ENCODE results near the gene REPS2. TPM values are rescaled to one million over a fixed set of nuclear protein-coding genes. Genes with fewer than 3 reads are reported as not detected.
"Not testable (repeated sequence)": the region's sequence is repeated elsewhere in the genome, so short reads cannot be mapped to it uniquely, and the experiment has no call there.

The REPS2 gene
- total RNA-seq, 1 donor from 2014 or later = 1.2 TPM

DNA sequence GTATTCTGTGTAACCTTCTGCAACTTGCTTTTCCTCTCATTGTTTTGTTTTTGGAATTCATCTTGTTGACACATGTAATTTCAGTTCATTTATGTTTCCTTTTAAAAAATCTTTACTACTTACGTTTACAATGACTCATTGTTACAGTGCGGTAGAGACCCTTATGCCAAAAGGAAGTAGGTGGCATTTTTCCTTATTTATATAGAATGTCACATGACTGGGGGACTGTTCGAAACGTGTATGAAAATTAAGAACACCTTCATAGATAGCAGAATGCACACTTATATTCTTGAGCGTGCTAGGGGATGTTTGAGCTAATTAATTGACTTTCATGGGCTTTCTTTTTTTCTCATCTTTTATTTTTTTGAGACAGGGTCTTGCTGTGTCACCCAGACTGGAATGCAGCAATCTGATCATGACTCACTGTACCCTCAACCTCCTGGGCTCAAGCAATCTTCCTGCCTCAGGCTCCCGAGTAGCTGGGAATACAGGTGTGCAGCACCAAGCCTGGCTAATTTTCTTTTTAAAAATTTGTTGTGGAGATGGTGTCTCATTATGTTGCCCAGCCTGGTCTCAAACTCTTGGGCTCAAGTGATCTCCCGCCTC, 7.3 kb downstream of the REPS2 start:
- no peak overlapping the region for H3K4me3 Mint-ChIP-seq (ENCODE audit: unreplicated experiment)
- Histone ChIP-seq H3K36me3 (ENCODE audit: insufficient read depth, low read length) (no peaks in the 10 kb centered on the region), H3K4me3 (ENCODE audit: insufficient read depth, low read depth, low read length) (no peak overlapping the region), H3K4me2 (ENCODE audit: low read length) (peak overlapping the region; percentile 35), H3K27ac (ENCODE audit: low read depth, low read length) (no peak overlapping the region), H2AFZ (ENCODE audit: low read depth, low read length) (no peak overlapping the region), H3K79me2 (ENCODE audit: insufficient read depth, low read length) (no peaks in the 10 kb centered on the region), H3K27me3 (ENCODE audit: insufficient read depth, low read length) (no peaks in the 10 kb centered on the region), H4K20me1 (ENCODE audit: insufficient read depth, low read length) (no peaks in the 10 kb centered on the region), H3K9me3 (ENCODE audit: insufficient read depth, low read depth, low read length) (no peaks in the 10 kb centered on the region), H3K9ac (ENCODE audit: low read length) (no peak overlapping the region), H3K4me1 (ENCODE audit: insufficient read depth, low read length) (peaks cover 8% of the 10 kb centered on the region)
- H3K4me1 Mint-ChIP-seq (ENCODE audit: low read depth, unreplicated experiment) = peaks cover 4% of the 10 kb centered on the region
- FAIRE-seq = peak; percentile 68
- TF ChIP-seq, protein P1, sequence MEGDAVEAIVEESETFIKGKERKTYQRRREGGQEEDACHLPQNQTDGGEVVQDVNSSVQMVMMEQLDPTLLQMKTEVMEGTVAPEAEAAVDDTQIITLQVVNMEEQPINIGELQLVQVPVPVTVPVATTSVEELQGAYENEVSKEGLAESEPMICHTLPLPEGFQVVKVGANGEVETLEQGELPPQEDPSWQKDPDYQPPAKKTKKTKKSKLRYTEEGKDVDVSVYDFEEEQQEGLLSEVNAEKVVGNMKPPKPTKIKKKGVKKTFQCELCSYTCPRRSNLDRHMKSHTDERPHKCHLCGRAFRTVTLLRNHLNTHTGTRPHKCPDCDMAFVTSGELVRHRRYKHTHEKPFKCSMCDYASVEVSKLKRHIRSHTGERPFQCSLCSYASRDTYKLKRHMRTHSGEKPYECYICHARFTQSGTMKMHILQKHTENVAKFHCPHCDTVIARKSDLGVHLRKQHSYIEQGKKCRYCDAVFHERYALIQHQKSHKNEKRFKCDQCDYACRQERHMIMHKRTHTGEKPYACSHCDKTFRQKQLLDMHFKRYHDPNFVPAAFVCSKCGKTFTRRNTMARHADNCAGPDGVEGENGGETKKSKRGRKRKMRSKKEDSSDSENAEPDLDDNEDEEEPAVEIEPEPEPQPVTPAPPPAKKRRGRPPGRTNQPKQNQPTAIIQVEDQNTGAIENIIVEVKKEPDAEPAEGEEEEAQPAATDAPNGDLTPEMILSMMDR (IDR thresholded peaks at IDR 0.05; ENCODE audit: insufficient read depth, low read depth, low read length) = no peak
- no peak for TF ChIP-seq EZH2 (IDR thresholded peaks at IDR 0.05; ENCODE audit: insufficient read depth, low read length)
- H3K27me3 Mint-ChIP-seq (ENCODE audit: low read depth, unreplicated experiment) = no peaks in the 10 kb centered on the region
- H3K27ac Mint-ChIP-seq (ENCODE audit: unreplicated experiment) = no peak overlapping the region
- DNase-seq (ENCODE audit: low read depth) = peak; percentile 26
- no peaks in the 10 kb centered on the region for H3K9me3 Mint-ChIP-seq (ENCODE audit: unreplicated experiment)
- no peaks in the 10 kb centered on the region for H3K36me3 Mint-ChIP-seq (ENCODE audit: low read depth, unreplicated experiment)

DNA sequence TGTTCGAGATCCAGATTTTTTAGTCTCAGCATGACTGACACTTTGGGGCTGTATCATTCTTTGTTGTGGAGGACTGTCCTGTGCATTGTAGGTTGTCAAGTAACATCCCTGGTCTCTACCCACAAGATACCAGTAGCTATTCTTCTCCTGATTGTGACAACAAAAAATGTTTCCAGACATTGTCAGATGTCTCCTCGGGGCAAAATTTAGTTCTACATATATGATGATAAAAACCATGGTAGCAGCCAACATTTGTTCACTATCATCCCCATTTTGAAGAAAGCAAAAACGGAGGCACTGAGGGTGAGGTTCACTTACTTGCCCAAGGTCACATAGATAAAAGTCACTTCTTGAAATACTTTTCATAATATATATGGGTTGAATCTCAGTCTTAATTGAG, 11.3 kb downstream of the REPS2 start:
- Mint-ChIP-seq H3K4me1 (ENCODE audit: low read depth, unreplicated experiment) (peaks cover 4% of the 10 kb centered on the region), H3K4me3 (ENCODE audit: unreplicated experiment) (no peak overlapping the region), H3K27me3 (ENCODE audit: low read depth, unreplicated experiment) (no peaks in the 10 kb centered on the region), H3K36me3 (ENCODE audit: low read depth, unreplicated experiment) (no peaks in the 10 kb centered on the region), H3K9me3 (ENCODE audit: unreplicated experiment) (no peaks in the 10 kb centered on the region), H3K27ac (ENCODE audit: unreplicated experiment) (no peak overlapping the region)
- H3K9me3 ChIP-seq (ENCODE audit: insufficient read depth, low read depth, low read length) = no peaks in the 10 kb centered on the region
- FAIRE-seq = no peak
- no peak overlapping the region for H3K4me2 ChIP-seq (ENCODE audit: low read length)
- H3K27ac ChIP-seq (ENCODE audit: low read depth, low read length) = no peak overlapping the region
- no peaks in the 10 kb centered on the region for H4K20me1 ChIP-seq (ENCODE audit: insufficient read depth, low read length)
- H3K4me3 ChIP-seq (ENCODE audit: insufficient read depth, low read depth, low read length) = no peak overlapping the region
- no peaks in the 10 kb centered on the region for H3K27me3 ChIP-seq (ENCODE audit: insufficient read depth, low read length)
- H3K9ac ChIP-seq (ENCODE audit: low read length) = no peak overlapping the region
- no peak for DNase-seq (ENCODE audit: low read depth)
- H3K36me3 ChIP-seq (ENCODE audit: insufficient read depth, low read length) = no peaks in the 10 kb centered on the region
- H3K79me2 ChIP-seq (ENCODE audit: insufficient read depth, low read length) = no peaks in the 10 kb centered on the region
- no peak overlapping the region for H2AFZ ChIP-seq (ENCODE audit: low read depth, low read length)
- no peak for TF ChIP-seq EZH2 (IDR thresholded peaks at IDR 0.05; ENCODE audit: insufficient read depth, low read length)
- TF ChIP-seq, protein P1 (IDR thresholded peaks at IDR 0.05; ENCODE audit: insufficient read depth, low read depth, low read length) = no peak
- H3K4me1 ChIP-seq (ENCODE audit: insufficient read depth, low read length) = peaks cover 8% of the 10 kb centered on the region

DNA sequence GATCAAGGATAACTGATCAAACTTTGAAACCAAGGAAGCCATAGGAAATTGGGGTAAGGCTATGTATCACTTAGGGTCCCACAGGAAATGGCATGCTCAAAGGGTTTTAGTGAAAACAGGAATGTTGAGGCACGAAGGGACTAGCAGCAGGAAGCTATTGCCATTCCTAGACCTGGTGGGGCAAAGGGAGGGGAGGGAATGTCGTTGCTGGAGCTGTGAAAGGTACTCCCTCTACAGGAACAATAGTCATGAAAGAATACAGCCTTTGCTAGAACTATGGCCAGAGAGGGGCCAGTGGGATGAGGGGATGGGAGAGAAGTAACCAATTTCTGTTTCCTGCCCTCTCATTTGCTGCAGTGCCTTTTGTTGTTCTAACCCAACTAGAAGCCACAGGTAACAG, 11.9 kb downstream of the REPS2 start:
- no peaks in the 10 kb centered on the region for H3K27me3 Mint-ChIP-seq (ENCODE audit: low read depth, unreplicated experiment)
- Histone ChIP-seq H3K4me1 (ENCODE audit: insufficient read depth, low read length) (peaks cover 8% of the 10 kb centered on the region), H4K20me1 (ENCODE audit: insufficient read depth, low read length) (no peaks in the 10 kb centered on the region), H3K27me3 (ENCODE audit: insufficient read depth, low read length) (no peaks in the 10 kb centered on the region), H3K9me3 (ENCODE audit: insufficient read depth, low read depth, low read length) (no peaks in the 10 kb centered on the region), H2AFZ (ENCODE audit: low read depth, low read length) (no peak overlapping the region), H3K36me3 (ENCODE audit: insufficient read depth, low read length) (no peaks in the 10 kb centered on the region), H3K4me2 (ENCODE audit: low read length) (no peak overlapping the region), H3K4me3 (ENCODE audit: insufficient read depth, low read depth, low read length) (no peak overlapping the region), H3K79me2 (ENCODE audit: insufficient read depth, low read length) (no peaks in the 10 kb centered on the region), H3K9ac (ENCODE audit: low read length) (no peak overlapping the region), H3K27ac (ENCODE audit: low read depth, low read length) (no peak overlapping the region)
- FAIRE-seq = peak; percentile 17
- H3K4me1 Mint-ChIP-seq (ENCODE audit: low read depth, unreplicated experiment) = peaks cover 4% of the 10 kb centered on the region
- H3K9me3 Mint-ChIP-seq (ENCODE audit: unreplicated experiment) = no peaks in the 10 kb centered on the region
- no peak overlapping the region for H3K4me3 Mint-ChIP-seq (ENCODE audit: unreplicated experiment)
- TF ChIP-seq, protein P1 (IDR thresholded peaks at IDR 0.05; ENCODE audit: insufficient read depth, low read depth, low read length) = no peak
- no peak for TF ChIP-seq EZH2 (IDR thresholded peaks at IDR 0.05; ENCODE audit: insufficient read depth, low read length)
- no peaks in the 10 kb centered on the region for H3K36me3 Mint-ChIP-seq (ENCODE audit: low read depth, unreplicated experiment)
- H3K27ac Mint-ChIP-seq (ENCODE audit: unreplicated experiment) = no peak overlapping the region
- DNase-seq (ENCODE audit: low read depth) = no peak

DNA sequence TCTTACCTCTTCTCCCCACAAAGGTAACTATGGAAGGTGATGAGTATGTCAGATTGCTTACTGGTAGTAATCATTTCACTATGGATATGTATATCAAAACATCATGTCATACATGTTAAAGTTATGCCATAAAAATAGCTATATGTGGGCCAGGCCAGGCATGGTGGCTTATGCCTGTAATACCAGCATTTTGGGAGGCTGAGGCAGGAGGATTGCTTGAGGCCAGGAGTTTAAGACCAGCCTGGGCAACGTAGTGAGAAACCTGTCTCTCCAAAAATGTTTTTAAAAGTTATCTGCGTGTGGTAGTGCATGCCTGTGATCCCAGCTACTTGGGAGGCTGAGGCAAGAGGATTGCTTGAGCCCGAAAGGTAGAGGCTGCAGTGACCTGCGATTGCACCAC, 16.2 kb downstream of the REPS2 start:
- H4K20me1 ChIP-seq (ENCODE audit: insufficient read depth, low read length); H3K27me3 Mint-ChIP-seq (ENCODE audit: low read depth, unreplicated experiment); DNase-seq (ENCODE audit: low read depth); H3K9me3 Mint-ChIP-seq (ENCODE audit: unreplicated experiment); H3K79me2 ChIP-seq (ENCODE audit: insufficient read depth, low read length); H3K36me3 Mint-ChIP-seq (ENCODE audit: low read depth, unreplicated experiment); H3K4me1 ChIP-seq (ENCODE audit: insufficient read depth, low read length); H3K4me1 Mint-ChIP-seq (ENCODE audit: low read depth, unreplicated experiment); H3K27me3 ChIP-seq (ENCODE audit: insufficient read depth, low read length); H3K4me2 ChIP-seq (ENCODE audit: low read length); H3K36me3 ChIP-seq (ENCODE audit: insufficient read depth, low read length); H3K27ac ChIP-seq (ENCODE audit: low read depth, low read length); H3K4me3 ChIP-seq (ENCODE audit: insufficient read depth, low read depth, low read length); H3K27ac Mint-ChIP-seq (ENCODE audit: unreplicated experiment); H3K9ac ChIP-seq (ENCODE audit: low read length); H3K9me3 ChIP-seq (ENCODE audit: insufficient read depth, low read depth, low read length); H3K4me3 Mint-ChIP-seq (ENCODE audit: unreplicated experiment); H2AFZ ChIP-seq (ENCODE audit: low read depth, low read length): not testable (repeated sequence)
- peak; percentile 85 for FAIRE-seq

Data from astrocyte (in vitro differentiated cells and primary cell).